ENCODE data around the gene AIF1.

DNA sequence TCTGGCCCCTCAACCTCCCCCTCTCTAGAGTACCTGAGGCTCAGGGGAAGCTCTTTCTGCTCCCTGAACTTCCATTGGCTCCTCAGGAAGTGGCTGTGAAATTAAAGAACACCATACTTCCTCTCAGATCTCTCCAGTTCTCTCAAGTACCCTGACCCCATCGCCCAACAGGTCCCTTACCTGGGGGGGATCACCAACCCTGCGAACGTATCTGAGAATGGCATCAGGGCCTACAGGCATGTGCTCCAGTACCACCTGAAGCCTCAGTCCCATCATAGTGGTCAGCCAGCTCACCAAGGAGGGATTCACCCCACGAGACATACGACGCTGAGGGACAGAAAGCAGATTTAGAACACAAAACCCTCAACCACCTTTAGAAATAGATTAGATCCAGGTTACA lies 25.6 kb downstream of the AIF1 start:
- TF ChIP-seq, protein P1, sequence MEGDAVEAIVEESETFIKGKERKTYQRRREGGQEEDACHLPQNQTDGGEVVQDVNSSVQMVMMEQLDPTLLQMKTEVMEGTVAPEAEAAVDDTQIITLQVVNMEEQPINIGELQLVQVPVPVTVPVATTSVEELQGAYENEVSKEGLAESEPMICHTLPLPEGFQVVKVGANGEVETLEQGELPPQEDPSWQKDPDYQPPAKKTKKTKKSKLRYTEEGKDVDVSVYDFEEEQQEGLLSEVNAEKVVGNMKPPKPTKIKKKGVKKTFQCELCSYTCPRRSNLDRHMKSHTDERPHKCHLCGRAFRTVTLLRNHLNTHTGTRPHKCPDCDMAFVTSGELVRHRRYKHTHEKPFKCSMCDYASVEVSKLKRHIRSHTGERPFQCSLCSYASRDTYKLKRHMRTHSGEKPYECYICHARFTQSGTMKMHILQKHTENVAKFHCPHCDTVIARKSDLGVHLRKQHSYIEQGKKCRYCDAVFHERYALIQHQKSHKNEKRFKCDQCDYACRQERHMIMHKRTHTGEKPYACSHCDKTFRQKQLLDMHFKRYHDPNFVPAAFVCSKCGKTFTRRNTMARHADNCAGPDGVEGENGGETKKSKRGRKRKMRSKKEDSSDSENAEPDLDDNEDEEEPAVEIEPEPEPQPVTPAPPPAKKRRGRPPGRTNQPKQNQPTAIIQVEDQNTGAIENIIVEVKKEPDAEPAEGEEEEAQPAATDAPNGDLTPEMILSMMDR (IDR thresholded peaks at IDR 0.05 in 8 of 11, conservative IDR thresholded peaks at IDR 0.05 in 3 of 11) = no peak
- TF ChIP-seq POLR2AphosphoS5 (IDR thresholded peaks at IDR 0.05) = no peak

Measured in spleen (tissue), 7 donors.